HG02610 (cell line): ENCODE measurements around the gene ARHGEF28.

Experiments used
- ATAC-seq: cut with Tn5 transposase; IDR thresholded peaks from one replicate; pipeline ENCODE4 v1.9.1; 2021; ENCODE audit warnings: mild to moderate bottlenecking, moderate library complexity; ENCODE audit not compliant: unreplicated experiment

Gene ARHGEF28

DNA sequence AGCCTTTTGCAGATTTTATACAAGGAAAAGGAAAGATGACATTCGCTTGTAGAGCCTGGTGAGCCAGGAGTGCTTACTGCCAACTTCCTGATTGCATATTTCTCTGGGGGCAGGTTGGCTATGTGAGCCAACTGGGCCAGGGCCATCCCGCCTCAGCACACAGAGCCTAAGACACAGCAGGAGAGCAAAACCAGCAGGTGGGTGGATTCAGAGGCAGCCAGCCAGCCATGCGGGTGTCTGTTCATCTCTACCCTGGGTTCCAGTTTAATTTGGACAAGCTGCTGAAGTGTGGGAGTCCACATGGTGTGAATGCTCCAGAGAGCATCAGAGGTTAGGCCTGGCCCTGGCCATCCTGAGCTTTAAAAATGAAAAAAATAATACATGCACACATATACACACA is 291.4 kb downstream of the ARHGEF28 start:
- ATAC-seq, result no peak

DNA sequence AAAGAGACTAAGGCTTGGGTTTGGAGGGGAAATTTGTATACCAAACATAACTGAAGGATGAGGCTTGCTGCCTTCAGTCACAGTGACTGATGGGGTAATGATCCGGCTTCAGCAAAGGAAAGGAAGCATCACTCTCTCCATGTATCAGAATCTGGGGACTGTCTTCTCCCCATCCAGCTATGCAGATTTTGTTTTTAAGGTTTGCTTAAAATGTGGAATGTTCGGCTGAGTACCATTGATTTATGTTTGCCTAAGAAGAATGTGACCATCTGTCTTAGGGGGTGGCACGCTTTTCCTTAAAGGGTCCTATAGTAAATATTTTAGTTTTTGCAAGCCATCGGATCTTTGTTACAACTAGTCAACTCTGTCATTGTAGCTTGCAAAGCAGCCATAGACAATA is 291.9 kb downstream of the ARHGEF28 start:
- ATAC-seq, result no peak

GRCh38 chr5:73918791-73919221 is 292.8 kb downstream of the ARHGEF28 start:
- no peak for ATAC-seq

DNA sequence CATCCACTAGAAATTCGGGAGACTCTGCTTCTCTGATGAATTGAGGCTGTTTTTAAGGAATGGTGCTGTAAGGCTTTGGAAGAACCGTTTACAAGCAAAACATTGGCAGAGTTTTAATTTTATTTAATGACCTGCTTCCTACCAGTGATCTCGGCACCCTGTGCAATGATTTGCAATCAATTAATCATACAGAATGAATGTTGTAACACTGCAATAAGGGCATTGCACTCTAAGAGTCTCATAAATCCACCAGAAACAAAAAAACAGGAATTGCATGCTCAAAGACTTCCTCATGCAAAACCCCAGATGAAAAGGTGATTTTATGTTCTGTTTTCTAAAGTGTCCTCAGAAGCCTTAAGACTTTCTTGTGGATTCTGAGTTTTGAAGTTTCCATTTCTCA is 295.7 kb downstream of the ARHGEF28 start:
- no peak for ATAC-seq

DNA sequence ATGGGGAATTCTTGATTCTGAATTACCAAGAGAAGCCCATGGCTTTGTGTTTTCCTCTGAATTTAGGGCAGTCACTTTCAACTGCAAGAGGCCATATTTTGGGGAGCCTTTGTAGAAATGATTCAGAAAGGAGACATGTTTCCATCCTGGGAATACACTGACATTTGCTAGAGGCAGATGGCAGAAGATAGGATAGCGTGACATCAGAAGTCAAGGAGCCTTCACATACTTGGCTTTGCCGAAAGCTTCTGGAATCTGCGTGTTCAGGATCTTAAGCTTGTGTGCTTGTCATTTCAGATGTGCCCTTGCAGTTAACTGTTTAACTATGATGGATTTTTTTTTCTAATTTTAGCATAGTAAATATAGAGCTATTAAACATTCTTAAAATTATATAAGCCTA is 296.2 kb downstream of the ARHGEF28 start:
- no peak for ATAC-seq

DNA sequence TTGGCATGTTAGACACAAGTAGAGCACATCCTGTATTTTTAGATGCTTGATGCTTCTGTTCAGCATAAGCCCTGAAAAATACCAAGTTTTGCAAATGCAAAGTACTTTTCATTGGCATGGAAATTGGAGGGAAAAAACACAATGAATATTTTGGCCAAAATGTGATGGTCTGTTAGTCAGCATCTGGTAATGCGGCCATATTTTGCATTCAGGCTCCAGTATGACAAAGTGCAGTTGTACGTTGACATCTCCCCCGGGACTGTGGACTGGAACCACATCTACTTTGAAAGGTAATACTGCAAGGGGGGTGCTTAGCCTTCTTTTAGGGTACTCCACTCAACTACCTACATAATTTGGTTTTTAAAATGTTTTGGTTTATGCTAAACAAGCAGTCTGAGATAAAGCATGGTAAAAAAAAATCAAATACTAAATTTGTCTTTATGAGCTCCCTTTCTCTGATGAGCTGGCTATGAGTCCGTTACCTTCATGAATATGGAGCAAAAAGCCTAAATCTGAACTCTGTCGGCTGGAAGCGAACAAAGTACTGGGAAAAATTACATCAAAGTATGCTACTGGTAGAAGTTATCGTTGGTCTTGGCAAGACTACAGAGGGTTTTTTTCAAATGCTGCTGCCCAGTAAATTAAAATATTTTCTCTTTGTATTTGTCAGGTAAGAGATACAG is 297.0 kb downstream of the ARHGEF28 start:
- ATAC-seq, result no peak

GRCh38 chr5:73928476-73929070 is 302.6 kb downstream of the ARHGEF28 start:
- ATAC-seq, result no peak

DNA sequence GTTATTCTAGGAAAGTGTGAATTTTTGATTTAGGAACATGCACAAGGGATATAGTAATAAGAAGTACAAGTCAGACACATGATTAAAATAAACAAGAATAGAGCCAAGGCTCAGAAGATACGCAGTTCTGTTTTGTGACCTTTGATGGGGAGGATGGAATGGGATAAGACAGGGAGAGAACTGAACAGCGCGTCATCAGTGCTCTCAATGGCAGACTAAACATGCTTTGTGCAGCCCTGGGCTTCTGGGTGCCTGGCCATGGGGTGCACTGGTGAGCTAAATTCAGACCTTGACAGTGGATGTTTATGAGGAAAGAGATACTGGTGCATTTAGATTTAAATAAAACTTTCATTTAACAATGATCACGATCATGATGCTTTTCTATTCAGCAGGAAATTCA is 309.7 kb downstream of the ARHGEF28 start:
- ATAC-seq, result no peak

DNA sequence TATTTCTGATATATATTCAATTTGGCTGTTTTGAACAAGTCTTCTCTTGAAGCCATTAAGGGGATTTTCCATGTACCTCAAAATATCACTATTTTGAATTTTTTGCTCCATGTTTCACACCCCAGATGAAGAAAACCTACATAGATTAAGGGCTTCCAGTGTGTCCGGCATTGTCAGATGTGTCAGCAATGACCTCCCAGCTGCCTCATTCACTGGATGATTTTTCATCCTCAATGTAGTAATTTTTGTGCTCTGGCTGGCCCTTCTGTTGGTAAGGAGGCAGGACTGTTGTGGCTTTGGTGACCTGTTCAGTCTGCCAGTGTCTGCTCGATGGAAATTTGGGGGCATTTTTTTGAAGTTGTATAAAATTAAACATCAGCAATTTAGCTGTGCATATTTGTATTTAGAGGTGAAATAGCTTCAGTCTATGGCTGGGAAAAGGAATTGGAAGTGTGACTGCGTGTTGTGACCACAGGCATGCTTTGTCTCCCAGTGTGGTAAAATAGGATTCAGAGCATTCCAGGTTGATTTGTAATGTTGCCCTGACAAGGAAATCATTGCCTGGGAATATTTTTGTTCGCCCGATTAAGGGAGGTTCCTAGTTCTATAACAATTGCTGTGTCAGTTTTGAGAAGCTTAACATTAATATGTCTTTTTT is 312.4 kb downstream of the ARHGEF28 start:
- no peak for ATAC-seq

DNA sequence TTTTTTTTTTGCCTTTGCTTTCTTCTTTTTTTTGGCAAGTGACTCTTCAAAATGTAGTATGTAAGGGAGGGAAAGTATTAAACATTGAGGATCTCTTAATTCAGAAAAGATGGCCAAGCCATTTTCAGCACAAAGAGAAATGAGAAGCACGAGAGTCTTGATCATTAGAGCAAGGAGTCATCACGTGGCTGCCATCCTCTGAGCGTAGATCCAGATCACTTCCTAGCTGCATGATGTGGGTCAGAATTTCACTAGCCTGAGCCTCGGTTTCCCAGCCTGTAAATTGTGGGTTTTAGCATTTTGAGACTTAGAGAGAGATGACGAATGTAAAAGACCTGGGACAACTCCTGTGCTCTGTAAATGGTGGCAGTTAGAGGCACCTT is 312.9 kb downstream of the ARHGEF28 start:
- ATAC-seq, result no peak

GRCh38 chr5:73939557-73939956 is 313.6 kb downstream of the ARHGEF28 start:
- ATAC-seq, result no peak

DNA sequence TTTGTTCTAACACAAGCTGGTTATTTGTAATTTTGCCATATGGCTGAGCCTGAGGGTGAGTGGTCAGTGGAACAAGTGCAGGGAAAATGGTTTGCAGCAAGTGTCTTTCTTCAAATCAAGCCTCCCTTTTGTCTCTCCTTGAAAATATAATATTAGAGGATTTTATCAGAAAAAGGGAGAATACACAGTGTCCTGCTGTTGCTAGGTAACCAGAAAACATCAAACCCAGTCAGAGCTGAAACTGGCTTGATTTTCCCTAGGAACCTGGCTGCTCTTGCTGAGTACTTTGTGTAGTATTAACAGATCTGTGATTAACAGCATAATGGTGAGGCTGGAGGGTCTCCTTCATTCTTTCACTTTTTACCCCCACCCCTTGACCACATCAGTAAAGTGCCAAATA is 314.0 kb downstream of the ARHGEF28 start:
- no peak for ATAC-seq

DNA sequence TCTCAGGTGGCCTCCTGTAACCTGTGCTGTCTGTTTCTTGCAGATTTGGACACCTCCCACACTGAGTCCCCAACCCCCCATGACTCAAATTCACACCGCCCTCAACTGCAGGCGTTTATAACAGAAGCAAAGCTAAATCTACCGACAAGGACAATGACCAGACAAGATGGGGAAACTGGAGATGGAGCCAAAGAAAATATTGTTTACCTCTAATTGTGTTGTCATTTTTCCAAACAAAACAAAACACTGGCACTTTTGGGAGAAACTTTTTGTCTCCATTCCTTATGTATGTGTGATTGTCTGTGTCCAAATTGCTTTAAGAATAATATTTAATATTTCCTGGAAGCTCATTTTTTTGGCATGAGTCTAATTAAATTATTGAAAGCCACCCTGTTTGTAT is 314.8 kb downstream of the ARHGEF28 start:
- no peak for ATAC-seq

- no peak for ATAC-seq
These were observed 316.8 kb downstream of the ARHGEF28 start for GRCh38 chr5:73942783-73943182.

GRCh38 chr5:73943397-73943796 is 317.4 kb downstream of the ARHGEF28 start:
- ATAC-seq, result no peak

DNA sequence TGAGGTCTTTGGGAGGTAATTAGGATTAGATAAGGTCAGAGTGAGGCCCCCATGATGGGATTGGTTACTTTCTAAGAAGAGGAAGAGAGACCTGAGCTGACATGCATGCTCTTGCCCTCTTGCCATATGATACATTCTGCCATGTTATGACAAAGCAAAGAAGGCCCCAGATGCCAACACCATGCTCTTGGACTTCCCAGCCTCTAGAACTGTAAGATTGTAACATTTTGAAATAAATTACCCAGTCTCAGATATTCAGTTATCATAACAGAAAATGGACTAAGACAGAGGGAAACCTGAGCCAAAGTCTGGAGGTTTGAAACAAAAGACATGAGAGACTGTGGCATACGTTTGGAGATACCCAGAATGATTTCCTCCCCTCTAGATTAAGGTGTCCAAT is 318.6 kb downstream of the ARHGEF28 start:
- ATAC-seq, result no peak

- no peak for ATAC-seq
These were observed 319.5 kb downstream of the ARHGEF28 start for GRCh38 chr5:73945505-73945904.

DNA sequence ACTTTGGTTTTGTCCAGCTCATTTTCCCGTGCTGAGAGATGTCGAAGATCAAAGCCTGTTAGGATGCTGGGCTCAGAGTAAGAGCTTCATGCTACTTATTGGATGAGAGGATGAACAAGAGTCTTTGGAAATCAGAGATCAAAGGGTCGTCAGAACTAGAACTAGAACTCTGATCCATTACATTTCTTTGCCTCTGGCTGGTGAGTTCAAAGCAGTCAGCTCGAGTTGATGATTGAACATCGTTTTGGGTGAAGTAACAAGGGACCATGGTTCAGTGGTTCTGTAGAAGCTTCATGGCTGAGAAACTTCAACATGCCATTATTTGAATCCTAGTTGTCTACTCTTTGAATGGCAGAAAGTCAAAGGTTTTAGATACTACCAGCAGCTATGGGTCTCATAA is 320.3 kb downstream of the ARHGEF28 start:
- no peak for ATAC-seq

GRCh38 chr5:73946919-73947602 is 321.1 kb downstream of the ARHGEF28 start:
- ATAC-seq, result no peak

GRCh38 chr5:73947906-73948640 is 322.1 kb downstream of the ARHGEF28 start:
- ATAC-seq, result no peak

DNA sequence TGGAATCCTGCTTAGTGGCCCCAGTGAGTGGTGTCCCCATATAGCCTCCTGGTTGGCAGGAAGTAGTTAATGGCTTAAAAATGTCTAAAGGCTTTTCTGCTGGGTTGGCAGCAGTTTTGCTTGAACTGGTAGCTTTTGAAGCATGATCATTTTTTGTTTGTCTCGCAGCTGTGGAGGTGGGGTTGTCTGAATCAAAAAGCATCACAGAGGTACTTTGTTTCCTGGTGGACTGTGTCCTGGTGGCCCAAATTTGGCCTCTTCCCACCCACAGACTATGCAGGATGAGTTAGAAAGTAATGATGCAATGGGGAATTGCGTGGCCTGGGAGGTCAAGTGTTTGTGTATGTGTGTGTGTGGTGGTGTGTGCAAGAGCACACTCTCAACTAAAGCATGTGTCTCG is 322.7 kb downstream of the ARHGEF28 start:
- ATAC-seq, result no peak
